Sciatic nerve (tissue), 2 donors: ENCODE data around the gene CPNE4. TPM values are rescaled to one million over a fixed set of nuclear protein-coding genes. Genes with fewer than 3 reads are reported as not detected.
A peak's percentile ranks its signal among the peaks of the same experiment; 100 is the strongest.

Source experiments
- ATAC-seq: fragments of 200-7000 bp; cut with Tn5 transposase; one replicate; pipeline ENCODE4 v1.9.1; 2020; ENCODE audit warnings: mild to moderate bottlenecking, moderate library complexity
- DNase-seq: peaks from one replicate; pipeline ENCODE4 v3.0.0-alpha.2; 2020; ENCODE audit warnings: low spot score
- intact Hi-C: fragments of 100-400 bp; cut with DNase I; formaldehyde crosslinking; loops from one replicate; pipeline ENCODE4 v1.14.2; 2022
- total RNA-seq: library from RNA; stranded (reverse); fragmentation: NEBNext Ultra II Directional; extraction: Animal tissue kit (Norgen Biotek cat#: 25700); gene quantifications from one replicate; pipeline ENCODE4 v1.2.1, GENCODE V29; 2021
- donor health status: DM: no; HTN: no; CAD: no.
- donor health status: DM: no; HTN: no; CAD: no.

The CPNE4 gene
- total RNA-seq, 1 donor from 2014 or later, result 0.18 TPM

DNA sequence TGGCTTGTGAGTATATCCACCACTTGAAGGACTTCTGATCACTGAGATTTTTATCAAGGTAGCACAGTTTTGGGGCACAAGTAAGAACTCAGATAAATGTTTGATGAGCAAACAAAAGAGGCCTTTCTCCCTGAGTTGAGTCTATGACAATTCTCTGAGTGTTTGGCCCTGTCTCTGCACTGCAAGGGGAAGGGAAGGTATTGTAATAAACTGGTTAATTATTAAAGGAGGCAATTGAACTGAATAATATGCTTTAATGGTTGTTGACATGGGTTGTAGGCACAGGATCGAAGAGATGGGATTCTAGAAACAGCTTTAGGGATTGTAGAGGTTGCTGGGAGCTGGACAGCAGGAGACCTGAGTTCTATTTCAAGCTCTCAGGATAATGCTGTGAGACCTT, 437.0 kb downstream of the CPNE4 start:
- DNase-seq (no peak), ATAC-seq (no peak)
- intact Hi-C loops, result no loop called here

DNA sequence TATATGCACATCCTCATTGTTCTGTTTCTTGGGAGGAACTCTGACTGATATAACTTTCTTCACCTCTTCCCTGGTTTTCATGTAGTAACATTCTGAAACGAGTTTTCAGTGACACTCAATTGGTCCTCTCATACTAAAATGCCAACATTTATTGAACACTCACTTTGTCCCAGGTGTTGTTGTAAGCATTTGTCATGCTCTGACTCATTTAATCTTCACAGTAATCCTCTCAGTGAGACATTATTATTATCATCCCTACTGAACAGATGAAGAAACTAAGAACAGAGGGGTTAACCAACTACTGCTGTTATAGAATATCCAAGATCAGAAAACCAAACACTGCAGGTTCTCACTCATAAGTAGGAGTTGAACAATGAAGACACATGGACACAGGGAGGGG, 437.9 kb downstream of the CPNE4 start:
- no peak for ATAC-seq
- DNase-seq, result no peak
- intact Hi-C loops, result no loop called here

DNA sequence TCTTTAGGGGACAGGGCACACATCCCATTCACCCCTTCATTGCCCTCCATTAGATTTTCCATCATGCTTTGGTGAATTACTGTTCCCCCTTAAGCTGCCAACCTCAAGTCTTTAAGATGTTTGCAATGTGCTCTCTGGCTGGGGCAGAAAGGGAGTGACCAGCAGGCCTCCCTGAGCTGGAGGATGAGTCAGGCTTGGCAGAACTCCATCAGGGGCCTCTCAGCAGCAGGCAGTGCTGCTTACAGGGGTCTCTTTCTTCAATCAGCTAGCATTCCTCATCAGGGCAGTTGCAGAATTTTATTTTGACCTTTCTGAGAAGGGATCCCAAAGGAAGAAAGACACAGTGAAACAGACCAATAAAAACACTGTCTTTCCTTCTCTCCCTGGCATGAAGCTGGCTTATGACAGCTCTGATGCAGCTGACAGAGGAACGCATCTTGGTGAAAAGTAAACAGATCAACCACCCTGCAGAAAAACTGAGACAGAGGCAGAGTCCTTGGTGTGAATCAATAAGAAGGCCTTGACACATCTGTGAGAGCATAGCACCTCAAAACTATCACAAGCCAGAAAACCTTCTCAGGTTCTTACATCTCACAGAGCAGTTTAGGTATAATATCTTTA, 443.3 kb downstream of the CPNE4 start:
- ATAC-seq, result no peak
- intact Hi-C loops, result no loop called here
- no peak for DNase-seq

DNA sequence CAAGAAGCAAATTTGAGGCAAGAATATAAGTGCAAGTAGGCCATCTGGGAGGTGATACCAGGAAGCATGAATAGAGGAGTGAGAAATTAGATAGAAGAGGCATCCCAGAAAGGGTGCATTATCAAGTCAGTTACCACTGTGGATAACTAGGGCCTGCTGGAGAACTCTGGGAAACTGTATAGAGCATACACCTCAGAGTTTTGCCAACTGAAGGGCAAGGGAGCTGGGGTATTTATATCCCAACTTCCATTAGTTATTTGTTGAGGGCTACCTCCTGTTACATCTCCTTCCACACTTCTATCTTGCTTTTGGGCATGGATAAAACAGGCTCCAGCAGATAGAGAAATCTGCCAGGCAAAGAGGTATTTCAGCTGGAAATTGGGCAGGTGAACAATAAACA, 448.5 kb downstream of the CPNE4 start:
- no peak for ATAC-seq
- intact Hi-C loops, result no loop called here
- no peak for DNase-seq

DNA sequence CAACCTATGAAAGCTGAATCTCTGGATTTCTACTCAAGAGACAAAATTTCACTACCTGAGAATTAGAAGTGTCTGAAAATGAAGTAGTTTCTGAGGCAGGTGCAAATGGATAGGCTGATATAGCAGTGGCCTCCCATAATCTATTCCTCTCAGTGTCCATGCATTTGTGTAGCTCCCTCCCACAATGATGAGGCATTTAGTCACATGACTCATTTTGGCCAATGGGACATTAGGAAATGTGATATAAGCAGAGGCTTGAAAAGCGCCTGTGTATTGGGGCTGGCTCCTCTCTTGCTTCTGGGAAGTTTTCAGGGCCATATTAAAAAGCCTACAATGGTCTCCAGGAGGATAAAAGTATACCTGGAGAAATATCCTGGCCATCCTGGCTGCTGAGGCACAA, 452.4 kb downstream of the CPNE4 start:
- intact Hi-C loops, result no loop called here
- ATAC-seq (no peak), DNase-seq (no peak)

DNA sequence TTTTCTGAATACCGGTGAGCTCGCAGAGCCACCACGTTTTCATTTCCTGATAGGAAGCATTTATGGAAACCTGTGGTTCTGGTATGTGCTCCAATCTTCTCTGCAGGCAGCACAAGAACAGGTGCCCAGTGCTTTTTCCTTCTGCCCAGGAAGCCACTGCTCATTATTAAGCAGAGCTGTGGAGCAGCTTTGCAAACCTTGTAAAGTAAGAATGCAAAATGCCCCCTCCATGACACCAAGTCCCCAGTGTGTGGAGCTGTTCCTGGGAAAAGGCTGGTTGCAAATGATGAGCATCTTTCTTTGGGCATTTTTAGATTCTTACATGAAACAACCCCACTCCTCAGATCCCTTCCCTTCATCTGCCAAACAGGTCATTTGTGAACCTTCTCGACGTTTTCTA, 466.4 kb downstream of the CPNE4 start:
- intact Hi-C loops, result no loop called here
- DNase-seq, result no peak
- no peak for ATAC-seq

DNA sequence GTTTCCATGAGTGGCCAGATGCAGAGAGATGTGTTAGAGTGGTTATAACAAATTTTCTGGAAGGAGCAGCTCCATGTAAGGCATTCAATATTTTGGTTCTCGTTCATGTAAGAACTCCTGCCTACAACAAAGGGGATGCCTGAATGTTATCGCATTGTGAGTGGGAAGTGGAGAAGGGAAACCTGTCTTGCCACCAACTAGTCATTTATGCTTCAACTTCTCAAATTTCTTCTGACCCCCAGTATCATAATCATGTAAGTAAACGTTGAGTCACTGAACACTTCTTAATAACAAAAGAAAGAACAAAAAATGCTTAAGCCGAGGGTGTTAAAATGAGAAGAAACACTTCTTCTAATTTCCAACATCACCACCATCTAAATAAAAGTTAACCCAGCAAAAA, 470.0 kb downstream of the CPNE4 start:
- intact Hi-C loops, result no loop called here
- DNase-seq (no peak), ATAC-seq (no peak)

DNA sequence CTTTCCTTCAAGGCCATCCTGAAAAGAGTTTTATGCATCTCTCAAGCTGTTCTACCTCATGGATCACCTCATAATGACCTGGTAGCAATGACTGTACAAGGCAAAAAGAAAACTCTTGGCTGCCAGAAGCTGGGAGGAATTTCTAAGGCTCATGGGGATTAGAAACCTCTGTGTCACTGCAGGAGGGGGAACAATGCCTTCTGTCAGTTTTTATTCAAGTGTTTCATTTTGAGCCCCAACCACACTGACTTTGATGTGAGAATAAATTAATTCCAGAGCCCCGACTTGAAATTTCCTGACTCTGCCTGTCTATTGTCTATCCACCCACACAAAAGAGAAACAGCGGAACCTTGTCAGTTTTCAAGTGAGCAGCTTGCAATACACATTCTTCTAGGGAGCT, 473.3 kb downstream of the CPNE4 start:
- no peak for ATAC-seq
- intact Hi-C loops, result no loop called here
- DNase-seq, result no peak

DNA sequence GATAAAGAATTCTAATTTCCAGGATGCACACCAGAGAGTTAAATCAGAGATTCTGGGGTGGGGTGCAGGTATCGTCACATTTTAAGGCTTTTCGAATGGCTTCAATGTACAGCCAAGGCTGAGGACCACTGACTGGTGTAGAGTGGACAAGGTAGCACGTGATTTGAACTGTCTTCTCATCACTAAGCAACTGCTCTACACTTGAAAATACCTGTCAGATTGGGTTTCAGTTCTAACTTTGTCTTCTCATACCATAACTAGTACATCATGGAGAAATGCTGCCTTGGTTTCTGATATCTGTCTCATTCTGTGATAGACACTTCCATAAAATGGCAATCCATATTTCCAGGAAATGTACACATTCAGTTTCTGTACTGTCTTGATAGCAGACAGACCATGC, 474.0 kb downstream of the CPNE4 start:
- DNase-seq (no peak), ATAC-seq (no peak)
- intact Hi-C loops, result no loop called here

DNA sequence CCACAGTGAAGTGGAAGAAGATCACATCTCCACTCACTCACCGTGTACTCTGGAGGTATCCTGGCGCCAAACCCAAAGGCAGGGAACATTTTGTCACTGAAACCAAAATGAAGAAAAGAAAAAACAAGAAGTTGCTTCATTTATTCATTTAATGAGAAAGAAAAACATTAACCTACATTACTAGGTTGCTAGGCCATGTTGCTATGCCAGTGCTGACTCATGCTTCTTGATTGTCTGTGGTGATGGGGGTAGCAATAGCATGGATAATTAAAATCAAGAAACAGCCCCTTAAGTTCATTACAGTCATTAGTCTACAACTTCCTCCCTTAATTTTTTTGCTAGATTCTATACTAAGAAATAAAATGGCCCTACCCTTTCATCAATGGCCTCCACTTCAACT, 479.4 kb downstream of the CPNE4 start:
- intact Hi-C loops, result no loop called here
- no peak for ATAC-seq
- no peak for DNase-seq

DNA sequence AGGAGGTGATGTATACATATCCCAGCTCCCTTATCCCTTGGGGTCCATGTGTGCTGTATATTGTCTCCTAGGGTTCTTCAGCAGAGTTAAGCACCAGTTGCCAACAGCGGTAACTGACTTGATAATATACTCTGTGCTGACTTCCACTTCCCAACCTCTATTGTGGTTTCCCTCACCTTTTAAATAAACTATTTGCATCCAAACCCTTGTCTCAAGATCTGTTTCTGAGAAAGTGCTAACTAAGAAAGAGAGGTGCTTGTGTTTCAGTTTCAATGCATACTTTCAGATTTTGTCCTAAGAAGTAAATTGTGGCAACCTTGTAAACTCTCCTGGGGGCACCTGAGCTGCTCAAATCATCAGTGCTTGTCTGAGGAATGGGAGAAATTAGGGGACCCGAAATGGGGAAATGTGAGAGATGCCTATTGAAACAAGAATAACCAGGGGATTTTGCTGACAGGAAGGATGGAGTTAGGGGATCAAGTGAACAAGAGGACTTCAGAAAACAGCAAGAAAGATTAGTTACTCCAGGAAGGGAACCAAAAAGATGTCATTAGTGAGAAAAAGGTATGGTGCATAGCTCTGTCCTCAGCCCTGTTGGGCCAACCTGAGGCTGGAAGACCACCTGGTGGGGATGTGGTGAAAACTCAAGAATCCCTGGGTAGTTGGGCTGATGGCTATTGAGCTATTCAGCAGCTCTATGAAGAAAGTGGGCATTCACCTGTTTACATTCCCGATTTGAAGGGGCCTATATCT, 481.1 kb downstream of the CPNE4 start:
- ATAC-seq (no peak), DNase-seq (no peak)
- intact Hi-C loops, result no loop called here

DNA sequence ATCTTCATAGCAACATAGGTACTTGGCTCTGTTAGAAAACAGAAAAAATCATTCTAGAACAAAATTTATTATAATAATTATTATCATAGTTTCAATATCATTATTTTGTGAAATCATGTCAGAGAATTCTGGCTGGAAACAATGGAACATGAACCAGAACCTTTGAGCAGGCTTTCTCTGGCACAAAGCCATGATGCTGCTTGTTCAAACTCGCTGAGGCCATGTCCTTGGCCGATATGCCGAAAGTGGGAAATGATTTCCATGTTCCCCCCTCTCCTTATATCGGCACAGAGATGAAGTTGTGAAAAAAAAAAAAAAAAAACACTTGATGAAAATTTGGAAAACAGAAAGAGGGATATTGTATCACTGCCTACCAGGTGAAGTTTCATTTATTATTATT, 483.1 kb downstream of the CPNE4 start:
- intact Hi-C loops, result no loop called here
- DNase-seq, result no peak
- no peak for ATAC-seq

DNA sequence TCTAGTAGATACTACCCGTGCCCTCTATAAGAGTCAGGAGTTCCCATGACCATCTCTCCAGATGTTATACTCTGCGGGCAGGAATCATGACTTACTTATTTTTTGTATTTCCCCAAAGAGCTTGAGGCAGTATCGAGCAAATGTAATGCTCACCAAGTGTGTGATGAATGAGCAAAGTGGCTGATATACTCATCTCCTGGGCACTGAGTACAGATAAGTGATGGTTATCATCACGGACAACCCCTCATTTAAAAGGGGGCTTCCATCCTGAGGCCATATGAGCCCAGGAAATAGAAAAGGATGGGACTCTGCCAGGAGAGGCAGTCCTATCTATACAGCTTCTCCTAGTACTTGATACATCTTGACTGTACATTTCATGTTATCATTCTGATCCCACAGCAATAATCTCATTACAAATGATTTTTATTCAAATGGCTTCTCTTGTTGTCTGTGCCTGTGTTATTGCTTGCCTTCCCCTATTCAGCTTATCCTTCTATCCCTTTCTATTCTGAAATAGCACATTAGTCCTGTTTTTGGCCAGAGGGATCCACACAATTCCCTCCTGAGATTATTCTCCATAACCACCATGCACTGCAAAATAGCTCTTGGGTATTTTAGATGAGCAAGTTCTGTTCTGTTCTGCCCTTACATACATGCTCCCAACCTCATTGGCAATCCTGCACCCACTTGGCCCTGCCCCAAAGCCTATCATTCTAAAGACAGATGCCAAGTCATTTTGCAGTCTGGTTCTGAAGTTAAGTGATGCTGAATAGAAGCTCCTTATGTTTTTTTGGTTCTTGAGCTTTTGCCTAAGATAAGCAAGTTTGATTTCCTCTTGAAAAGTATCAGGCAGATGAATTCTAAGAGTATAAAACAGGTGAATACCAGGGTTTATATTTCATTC, 484.0 kb downstream of the CPNE4 start:
- no peak for ATAC-seq
- intact Hi-C loops, result no loop called here

DNA sequence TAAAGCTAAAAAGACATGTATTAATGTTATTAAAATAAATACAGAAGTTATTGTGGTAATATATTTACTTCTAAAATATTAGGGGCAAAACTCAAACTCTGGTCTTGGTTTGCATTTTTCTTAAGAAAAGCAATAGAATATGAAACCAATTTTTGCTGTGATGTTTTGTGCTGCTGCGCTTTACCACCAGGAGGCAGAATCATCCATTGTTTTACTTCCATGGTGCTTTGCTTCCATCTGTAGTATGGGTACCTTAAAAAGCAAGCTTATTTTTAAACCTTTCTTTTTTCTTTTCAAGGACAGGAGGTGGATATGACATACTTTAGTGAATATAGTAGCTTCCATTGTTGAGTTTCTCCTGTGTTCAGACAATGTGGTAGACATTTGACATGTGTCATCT, 485.5 kb downstream of the CPNE4 start:
- intact Hi-C loops, result no loop called here
- DNase-seq (no peak), ATAC-seq (no peak)

More for the DNA sequence above, 484.0 kb downstream of the CPNE4 start:
- no peak for DNase-seq

DNA sequence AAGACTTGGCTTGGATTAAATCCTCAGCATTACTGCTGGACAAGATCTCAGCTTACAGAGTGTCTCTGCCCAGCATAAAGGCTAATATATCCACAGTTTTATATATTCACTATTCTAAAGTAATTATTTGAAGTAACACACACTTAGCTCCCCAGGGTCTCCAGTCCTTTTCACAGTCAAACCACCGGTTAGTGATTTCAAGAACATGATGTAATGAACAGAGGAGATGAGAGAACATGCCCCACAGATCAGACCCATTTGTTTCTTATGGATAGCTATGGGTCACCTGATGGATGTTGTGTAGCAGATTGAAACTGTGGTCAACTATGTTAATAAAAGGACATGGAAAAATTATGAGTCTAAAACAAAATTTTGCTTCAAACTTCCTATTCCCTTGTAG, 487.2 kb downstream of the CPNE4 start:
- no peak for ATAC-seq
- DNase-seq, result no peak
- intact Hi-C loops, result no loop called here

DNA sequence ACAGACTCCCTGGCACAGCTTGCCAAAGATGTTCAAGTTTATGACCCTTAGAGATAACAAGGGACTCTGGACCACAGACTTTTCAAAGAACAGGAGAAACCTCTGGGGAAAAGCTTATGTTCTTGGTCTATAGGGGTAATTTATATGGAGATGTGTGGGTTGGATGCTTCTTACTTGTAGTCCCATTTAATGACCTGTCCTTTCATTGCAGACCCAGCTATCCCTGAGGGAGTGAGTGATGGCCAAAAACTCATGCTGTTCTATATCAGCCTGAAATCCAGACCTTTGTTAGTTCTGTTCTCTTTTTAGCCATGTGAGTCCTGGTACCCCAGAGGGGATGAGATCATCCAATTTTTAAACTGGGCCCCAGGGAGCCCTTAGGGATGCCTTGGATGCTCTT, 488.4 kb downstream of the CPNE4 start:
- intact Hi-C loops, result no loop called here
- ATAC-seq (no peak), DNase-seq (no peak)

DNA sequence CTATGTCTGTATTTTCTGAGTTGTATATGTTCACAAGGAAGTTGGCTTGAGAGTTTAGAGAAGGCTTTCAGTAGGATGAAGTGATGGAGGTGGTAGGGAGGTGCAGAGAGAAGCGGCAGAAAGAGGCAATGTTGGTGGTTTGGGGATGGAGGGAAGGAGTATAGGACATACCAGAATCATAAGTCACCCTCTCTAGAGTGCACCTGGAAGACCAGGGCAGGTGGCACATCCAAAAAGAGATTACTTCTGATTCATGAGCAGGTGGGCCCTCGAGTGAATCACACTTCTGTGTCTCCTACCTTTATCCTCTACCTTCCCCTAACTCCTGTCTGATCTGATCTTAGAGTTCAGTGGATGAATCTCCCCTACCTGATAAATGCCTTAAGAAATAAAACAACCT, 490.3 kb downstream of the CPNE4 start:
- DNase-seq (no peak), ATAC-seq (no peak)
- intact Hi-C loops, result no loop called here

DNA sequence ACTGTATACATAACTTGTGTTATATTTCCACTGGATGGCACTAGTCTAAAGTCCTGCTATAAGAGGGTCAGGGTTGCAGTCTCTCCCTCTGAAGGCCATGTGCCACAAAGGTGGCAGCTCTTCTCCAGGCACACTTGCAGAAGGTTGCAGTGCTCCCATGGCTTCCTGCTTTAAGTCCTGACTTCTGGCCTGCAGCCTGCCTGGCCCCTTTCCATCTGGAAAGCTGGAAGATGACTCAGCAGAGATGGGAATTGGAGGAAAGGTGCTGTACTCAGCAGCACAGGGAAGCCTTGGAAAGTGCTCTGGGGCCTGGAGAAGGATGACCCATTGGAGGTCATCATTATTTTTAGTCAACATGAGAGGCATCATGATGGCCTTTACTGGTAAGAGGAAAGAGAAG, 491.1 kb downstream of the CPNE4 start:
- ATAC-seq, result peak; percentile 69

DNA sequence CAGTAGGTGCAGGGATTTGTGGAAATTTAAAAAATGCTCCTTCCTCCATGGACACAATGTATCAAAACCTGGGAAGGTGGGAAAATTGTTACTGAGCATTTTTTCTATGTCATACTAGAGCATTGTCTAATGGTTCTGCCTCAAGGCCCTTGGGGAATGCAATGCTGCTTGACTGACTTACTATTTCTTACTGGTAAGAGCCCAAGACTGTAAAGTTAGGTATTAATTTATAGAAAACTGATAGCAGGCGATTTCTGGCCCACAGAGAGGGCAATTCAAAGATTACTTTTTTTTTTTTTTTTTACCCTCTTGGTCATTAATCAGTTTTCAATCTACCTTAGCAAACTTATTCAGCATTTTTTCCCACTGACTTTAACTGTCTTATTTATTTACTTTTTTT, 493.5 kb downstream of the CPNE4 start:
- intact Hi-C loops, result no loop called here

More for the DNA sequence above, 491.1 kb downstream of the CPNE4 start:
- peak; percentile 65 for DNase-seq
- intact Hi-C loops, result no loop called here

DNA sequence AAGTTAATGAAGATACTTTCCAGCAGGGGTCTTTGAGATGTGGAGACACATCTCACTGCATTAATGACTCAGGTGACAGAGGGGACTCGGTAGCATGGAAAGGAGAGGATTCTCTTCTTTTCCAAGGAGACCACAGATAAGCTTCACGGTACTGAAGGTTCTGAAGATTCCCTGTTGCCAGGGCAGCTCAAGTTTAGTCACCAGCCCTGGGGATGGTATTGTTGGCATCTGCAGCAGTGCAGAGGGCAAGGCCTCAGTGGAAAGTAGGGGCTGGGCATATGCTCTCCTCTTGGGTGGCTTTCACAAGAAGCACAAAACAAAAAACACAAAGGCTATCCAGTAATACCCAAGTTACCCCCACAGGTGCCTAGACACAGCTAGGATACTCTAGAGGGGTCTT, 494.0 kb downstream of the CPNE4 start:
- no peak for DNase-seq
- intact Hi-C loops, result no loop called here

More for the DNA sequence above, 493.5 kb downstream of the CPNE4 start:
- ATAC-seq, result no peak
- no peak for DNase-seq

More for the DNA sequence above, 494.0 kb downstream of the CPNE4 start:
- ATAC-seq, result no peak
